ENCODE data around the gene HTN1.
"Not testable (repeated sequence)": the region's sequence is repeated elsewhere in the genome, so short reads cannot be mapped to it uniquely, and the experiment has no call there.

DNA sequence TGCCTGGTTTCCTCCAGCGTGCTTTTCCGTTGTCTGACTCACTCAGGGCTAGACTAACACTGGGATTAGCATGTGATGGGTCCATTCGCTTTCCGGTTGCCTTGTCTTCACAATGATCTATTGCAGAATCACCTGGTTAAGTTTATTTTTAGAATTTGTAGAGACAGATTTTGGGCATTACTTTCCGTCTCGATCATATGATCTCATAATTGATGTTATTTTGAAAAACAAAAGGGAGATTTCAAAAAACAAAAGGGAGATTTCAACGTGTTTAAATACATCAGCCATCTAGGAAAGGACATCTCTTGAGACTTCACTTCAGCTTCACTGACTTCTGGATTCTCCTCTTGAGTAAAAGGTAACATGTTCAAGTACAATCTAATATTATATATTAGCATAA, 22.1 kb upstream of the HTN1 start, which contains the start of gene HTN3:
- TF ChIP-seq, protein P1, sequence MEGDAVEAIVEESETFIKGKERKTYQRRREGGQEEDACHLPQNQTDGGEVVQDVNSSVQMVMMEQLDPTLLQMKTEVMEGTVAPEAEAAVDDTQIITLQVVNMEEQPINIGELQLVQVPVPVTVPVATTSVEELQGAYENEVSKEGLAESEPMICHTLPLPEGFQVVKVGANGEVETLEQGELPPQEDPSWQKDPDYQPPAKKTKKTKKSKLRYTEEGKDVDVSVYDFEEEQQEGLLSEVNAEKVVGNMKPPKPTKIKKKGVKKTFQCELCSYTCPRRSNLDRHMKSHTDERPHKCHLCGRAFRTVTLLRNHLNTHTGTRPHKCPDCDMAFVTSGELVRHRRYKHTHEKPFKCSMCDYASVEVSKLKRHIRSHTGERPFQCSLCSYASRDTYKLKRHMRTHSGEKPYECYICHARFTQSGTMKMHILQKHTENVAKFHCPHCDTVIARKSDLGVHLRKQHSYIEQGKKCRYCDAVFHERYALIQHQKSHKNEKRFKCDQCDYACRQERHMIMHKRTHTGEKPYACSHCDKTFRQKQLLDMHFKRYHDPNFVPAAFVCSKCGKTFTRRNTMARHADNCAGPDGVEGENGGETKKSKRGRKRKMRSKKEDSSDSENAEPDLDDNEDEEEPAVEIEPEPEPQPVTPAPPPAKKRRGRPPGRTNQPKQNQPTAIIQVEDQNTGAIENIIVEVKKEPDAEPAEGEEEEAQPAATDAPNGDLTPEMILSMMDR (IDR thresholded peaks at IDR 0.05), result not testable (repeated sequence)
- not testable (repeated sequence) for TF ChIP-seq POLR2A (IDR thresholded peaks at IDR 0.05)

All from adrenal gland (tissue), 5 donors.